ENCODE measurements around the gene GPX8.

GPX8 gene

GRCh38 chr5:55146080-55146479, 13.9 kb upstream of the GPX8 start:
- Histone ChIP-seq H3K4me3 (ENCODE audit: low read length) (no peak overlapping the region), H3K36me3 (ENCODE audit: insufficient read depth, low read length) (no peaks in the 10 kb centered on the region)

GRCh38 chr5:55146543-55147151, 13.3 kb upstream of the GPX8 start:
- H3K4me3 ChIP-seq (ENCODE audit: low read length) = no peak overlapping the region
- H3K9me3 ChIP-seq (ENCODE audit: insufficient read depth, low read depth, low read length) = no peaks in the 10 kb centered on the region
- H3K4me1 ChIP-seq (ENCODE audit: insufficient read depth, low read length) = no peaks in the 10 kb centered on the region
- 8% methylated on average over 10 of the region's 11 CpGs for WGBS
- H3K27me3 ChIP-seq (ENCODE audit: insufficient read depth, low read length) = no peaks in the 10 kb centered on the region
- H3K27ac ChIP-seq (ENCODE audit: low read depth, low read length) = no peak overlapping the region
- H3K9ac ChIP-seq (ENCODE audit: low read depth, low read length) = no peak overlapping the region
- no peaks in the 10 kb centered on the region for H3K36me3 ChIP-seq (ENCODE audit: insufficient read depth, low read length)

More at GRCh38 chr5:55146080-55146479, 13.9 kb upstream of the GPX8 start:
- H3K27me3 ChIP-seq (ENCODE audit: insufficient read depth, low read length) = no peaks in the 10 kb centered on the region
- WGBS = 93% methylated on average over 7 of the region's 8 CpGs
- no peak overlapping the region for H3K9ac ChIP-seq (ENCODE audit: low read depth, low read length)
- no peak overlapping the region for H3K27ac ChIP-seq (ENCODE audit: low read depth, low read length)
- no peaks in the 10 kb centered on the region for H3K4me1 ChIP-seq (ENCODE audit: insufficient read depth, low read length)
- no peaks in the 10 kb centered on the region for H3K9me3 ChIP-seq (ENCODE audit: insufficient read depth, low read depth, low read length)

GRCh38 chr5:55149308-55149795, 10.6 kb upstream of the GPX8 start:
- Histone ChIP-seq H3K36me3 (ENCODE audit: insufficient read depth, low read length) (no peaks in the 10 kb centered on the region), H3K9me3 (ENCODE audit: insufficient read depth, low read depth, low read length) (no peaks in the 10 kb centered on the region), H3K27ac (ENCODE audit: low read depth, low read length) (no peak overlapping the region), H3K4me3 (ENCODE audit: low read length) (no peak overlapping the region), H3K4me1 (ENCODE audit: insufficient read depth, low read length) (no peaks in the 10 kb centered on the region), H3K9ac (ENCODE audit: low read depth, low read length) (no peak overlapping the region), H3K27me3 (ENCODE audit: insufficient read depth, low read length) (no peaks in the 10 kb centered on the region)
- 86% methylated on average over 2 of the region's 2 CpGs for WGBS

DNA sequence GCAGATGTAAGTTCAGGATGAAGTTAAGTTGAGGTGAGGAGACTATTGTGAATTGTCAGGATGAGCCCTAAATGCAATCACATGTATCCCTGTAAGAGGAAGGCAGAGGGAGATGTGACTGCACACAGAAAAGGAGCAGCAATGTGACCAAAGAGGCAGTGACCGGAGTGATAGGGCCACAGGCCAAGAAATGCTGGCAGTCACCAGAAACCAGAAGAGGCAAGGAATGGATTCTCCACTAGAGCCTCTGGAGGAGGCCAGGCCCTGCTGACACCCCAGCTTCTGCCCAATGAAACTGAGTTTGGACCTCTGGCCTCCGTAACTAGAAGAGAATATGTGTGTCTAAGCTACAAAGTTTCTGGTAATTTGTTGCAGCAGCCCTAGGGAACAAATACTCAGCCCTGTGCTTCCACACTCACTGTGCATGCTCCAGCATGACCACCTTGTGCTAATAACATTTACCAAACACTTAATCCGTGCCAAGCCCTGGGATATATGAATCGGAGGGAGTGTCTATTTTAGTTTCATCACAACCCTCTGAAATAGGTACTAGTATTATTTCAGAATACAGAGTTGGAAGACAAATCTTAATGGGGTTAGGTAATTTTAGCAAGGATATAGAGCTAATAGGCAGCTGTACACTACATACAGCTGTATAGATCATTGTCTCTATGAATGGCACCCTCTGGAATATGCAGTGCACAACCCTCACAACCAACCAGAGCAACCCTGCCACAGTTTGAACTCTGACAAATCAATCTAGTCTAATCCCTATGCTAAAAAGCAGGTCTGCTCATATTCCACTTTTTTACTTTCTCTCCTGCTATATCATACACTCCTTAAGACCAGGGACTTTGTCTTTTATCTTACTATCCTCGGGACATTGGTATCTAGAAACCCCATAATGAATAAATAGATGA, 7.8 kb upstream of the GPX8 start:
- WGBS = 97% methylated on average over 3 of the region's 5 CpGs
- H3K4me1 ChIP-seq (ENCODE audit: insufficient read depth, low read length) = no peaks in the 10 kb centered on the region
- no peak overlapping the region for H3K27ac ChIP-seq (ENCODE audit: low read depth, low read length)
- no peaks in the 10 kb centered on the region for H3K36me3 ChIP-seq (ENCODE audit: insufficient read depth, low read length)
- no peak overlapping the region for H3K4me3 ChIP-seq (ENCODE audit: low read length)
- H3K27me3 ChIP-seq (ENCODE audit: insufficient read depth, low read length) = no peaks in the 10 kb centered on the region
- no peak overlapping the region for H3K9ac ChIP-seq (ENCODE audit: low read depth, low read length)
- no peaks in the 10 kb centered on the region for H3K9me3 ChIP-seq (ENCODE audit: insufficient read depth, low read depth, low read length)

GRCh38 chr5:55154873-55155272, 5.1 kb upstream of the GPX8 start:
- no peak overlapping the region for H3K4me3 ChIP-seq (ENCODE audit: low read length)
- H3K9ac ChIP-seq (ENCODE audit: low read depth, low read length) = no peak overlapping the region
- H3K27me3 ChIP-seq (ENCODE audit: insufficient read depth, low read length) = no peaks in the 10 kb centered on the region
- no peaks in the 10 kb centered on the region for H3K9me3 ChIP-seq (ENCODE audit: insufficient read depth, low read depth, low read length)
- H3K4me1 ChIP-seq (ENCODE audit: insufficient read depth, low read length) = no peaks in the 10 kb centered on the region
- WGBS = 94% methylated on average over 3 of the region's 3 CpGs
- H3K36me3 ChIP-seq (ENCODE audit: insufficient read depth, low read length) = no peaks in the 10 kb centered on the region
- H3K27ac ChIP-seq (ENCODE audit: low read depth, low read length) = no peak overlapping the region

GRCh38 chr5:55160493-55161209, 680 bp downstream of the GPX8 start:
- H3K9ac ChIP-seq (ENCODE audit: low read depth, low read length) = peak overlapping the region; percentile 95
- peaks cover 8% of the 10 kb centered on the region for H3K4me1 ChIP-seq (ENCODE audit: insufficient read depth, low read length)
- H3K27ac ChIP-seq (ENCODE audit: low read depth, low read length) = peak overlapping the region; percentile 71
- no peaks in the 10 kb centered on the region for H3K27me3 ChIP-seq (ENCODE audit: insufficient read depth, low read length)
- 0% methylated on average over 7 of the region's 9 CpGs for WGBS
- H3K4me3 ChIP-seq (ENCODE audit: low read length) = peak overlapping the region; percentile 82
- H3K36me3 ChIP-seq (ENCODE audit: insufficient read depth, low read length) = peaks cover 42% of the 10 kb centered on the region
- H3K9me3 ChIP-seq (ENCODE audit: insufficient read depth, low read depth, low read length) = no peaks in the 10 kb centered on the region

- H3K27me3 ChIP-seq (ENCODE audit: insufficient read depth, low read length) = no peaks in the 10 kb centered on the region
- no peak overlapping the region for H3K27ac ChIP-seq (ENCODE audit: low read depth, low read length)
- no peak overlapping the region for H3K4me3 ChIP-seq (ENCODE audit: low read length)
- H3K9ac ChIP-seq (ENCODE audit: low read depth, low read length) = no peak overlapping the region
- peaks cover 50% of the 10 kb centered on the region for H3K36me3 ChIP-seq (ENCODE audit: insufficient read depth, low read length)
- H3K4me1 ChIP-seq (ENCODE audit: insufficient read depth, low read length) = peaks cover 8% of the 10 kb centered on the region
- no peaks in the 10 kb centered on the region for H3K9me3 ChIP-seq (ENCODE audit: insufficient read depth, low read depth, low read length)
- WGBS = 95% methylated on average over 4 of the region's 4 CpGs
Observed at GRCh38 chr5:55162666-55163065, 2.7 kb downstream of the GPX8 start.

- 62% methylated on average over 2 of the region's 2 CpGs for WGBS
- Histone ChIP-seq H3K9ac (ENCODE audit: low read depth, low read length) (no peak overlapping the region), H3K4me1 (ENCODE audit: insufficient read depth, low read length) (0 out of 2 replicates have a peak, but pooled peaks cover 3% of the 10 kb centered on the region), H3K27ac (ENCODE audit: low read depth, low read length) (no peak overlapping the region), H3K27me3 (ENCODE audit: insufficient read depth, low read length) (peaks cover 60% of the 10 kb centered on the region), H3K4me3 (ENCODE audit: low read length) (no peak overlapping the region), H3K36me3 (ENCODE audit: insufficient read depth, low read length) (peaks cover under 1% of the 10 kb centered on the region; the same call in 1 of the 2 replicates), H3K9me3 (ENCODE audit: insufficient read depth, low read depth, low read length) (no peaks in the 10 kb centered on the region)
Observed at GRCh38 chr5:55171471-55171870, 11.5 kb downstream of the GPX8 start.

- no peaks in the 10 kb centered on the region for H3K9me3 ChIP-seq (ENCODE audit: insufficient read depth, low read depth, low read length)
- WGBS = 11% methylated on average over 12 of the region's 15 CpGs
- H3K4me1 ChIP-seq (ENCODE audit: insufficient read depth, low read length) = 0 out of 2 replicates have a peak, but pooled peaks cover 3% of the 10 kb centered on the region
- H3K9ac ChIP-seq (ENCODE audit: low read depth, low read length) = no peak overlapping the region
- H3K27ac ChIP-seq (ENCODE audit: low read depth, low read length) = no peak overlapping the region
- no peaks in the 10 kb centered on the region for H3K36me3 ChIP-seq (ENCODE audit: insufficient read depth, low read length)
- peaks cover 68% of the 10 kb centered on the region for H3K27me3 ChIP-seq (ENCODE audit: insufficient read depth, low read length)
- H3K4me3 ChIP-seq (ENCODE audit: low read length) = peak overlapping the region; percentile 47
Observed at GRCh38 chr5:55172051-55172899, 12.3 kb downstream of the GPX8 start.

- peaks cover 76% of the 10 kb centered on the region for H3K27me3 ChIP-seq (ENCODE audit: insufficient read depth, low read length)
- H3K4me3 ChIP-seq (ENCODE audit: low read length) = peak within 1 kb of the TSS; percentile 49
- no peaks in the 10 kb centered on the region for H3K9me3 ChIP-seq (ENCODE audit: insufficient read depth, low read depth, low read length)
- WGBS = under 1% methylated on average over 69 of the region's 69 CpGs
- H3K4me1 ChIP-seq (ENCODE audit: insufficient read depth, low read length) = 0 out of 2 replicates have a peak, but pooled peaks cover 3% of the 10 kb centered on the region
- no peaks in the 10 kb centered on the region for H3K36me3 ChIP-seq (ENCODE audit: insufficient read depth, low read length)
- no peak within 1 kb of the TSS for H3K27ac ChIP-seq (ENCODE audit: low read depth, low read length)
- H3K9ac ChIP-seq (ENCODE audit: low read depth, low read length) = no peak within 1 kb of the TSS
Observed at GRCh38 chr5:55172937-55173686, 13.1 kb downstream of the GPX8 start, which contains the start of gene CDC20B. TSS of gene CDC20B (minus strand) at chr5:55173177. CDS start at chr5:55173000, 177 bp downstream.
